Activated CD8-positive, alpha-beta T cell treated with anti-CD3 and anti-CD28 coated beads for 36 hours (primary cell): ENCODE measurements around the gene NID1. TPM values are rescaled to one million over a fixed set of nuclear protein-coding genes. Genes with fewer than 3 reads are reported as not detected.

Experiments used
- ATAC-seq: fragments of 200-7000 bp; cut with Tn5 transposase; one replicate; pipeline ENCODE4 v1.10.0; 2021; ENCODE audit warnings: mild to moderate bottlenecking, moderate library complexity
- CTCF ChIA-PET: fragments of 350-600 bp; sonication (Branson Sonifier 250); formaldehyde crosslinking; loops from one replicate; lab custom pipeline; 2021; ENCODE audit warnings: antibody characterized with exemption; lab: Charles Lee
- POLR2A ChIA-PET: fragments of 350-600 bp; sonication (Branson Sonifier 250); formaldehyde crosslinking; loops from one replicate; lab custom pipeline; 2021; ENCODE audit warnings: antibody characterized with exemption; lab: Charles Lee
- DNase-seq: peaks from one replicate; pipeline ENCODE4 v3.0.0-alpha.2; 2020
- H3K27ac Mint-ChIP-seq: one replicate; pipeline ENCODE4 v1.8.0; 2021; ENCODE audit warnings: mild to moderate bottlenecking, mixed read lengths
- H3K27me3 Mint-ChIP-seq: one replicate; pipeline ENCODE4 v1.8.0; 2021; ENCODE audit warnings: mixed read lengths
- H3K36me3 Mint-ChIP-seq: one replicate; pipeline ENCODE4 v1.8.0; 2021; ENCODE audit warnings: low read depth, mixed read lengths
- H3K4me1 Mint-ChIP-seq: one replicate; pipeline ENCODE4 v1.8.0; 2021; ENCODE audit warnings: low read depth, mixed read lengths
- H3K4me3 Mint-ChIP-seq: one replicate; pipeline ENCODE4 v1.8.0; 2021; ENCODE audit warnings: mild to moderate bottlenecking, moderate library complexity, mixed read lengths
- H3K9me3 Mint-ChIP-seq: one replicate; pipeline ENCODE4 v1.8.0; 2021; ENCODE audit warnings: mixed read lengths
- CTCF ChIP-seq: fragments of 200-600 bp; IDR thresholded peaks from one replicate; pipeline ENCODE4 v1.8.0; 2022; ENCODE audit warnings: antibody characterized with exemption, mild to moderate bottlenecking
- intact Hi-C: fragments of 100-400 bp; cut with micrococcal nuclease; formaldehyde crosslinking; loops from one replicate; pipeline ENCODE4 v1.10.0; 2022
- total RNA-seq, 2 experiments: library from RNA; stranded (reverse); gene quantifications; one replicate each; pipeline ENCODE4 v1.2.3, GENCODE V29; 2021

Gene NID1
- total RNA-seq, 2 experiments from 2014 or later, result 0.04 to 0.07 TPM

DNA sequence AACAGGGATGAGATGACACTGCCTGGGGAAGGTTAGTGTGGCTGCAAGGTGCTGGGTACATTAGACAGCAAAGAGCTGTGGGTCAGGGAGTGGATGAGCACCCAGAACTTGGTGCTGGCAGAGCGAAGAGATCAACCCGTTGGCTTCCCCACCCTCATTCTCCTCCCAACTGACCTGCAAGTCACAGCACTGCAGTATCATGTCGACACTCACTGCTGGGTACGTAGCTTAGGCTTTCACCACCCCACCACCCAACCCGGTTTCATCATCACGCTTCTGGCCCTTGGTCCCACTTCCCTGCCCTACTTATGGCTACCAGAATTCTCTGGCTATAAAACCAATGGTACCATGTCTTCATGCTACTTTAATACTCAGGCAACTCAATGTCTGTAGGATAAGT is 124.6 kb downstream of the NID1 start:
- intact Hi-C loops, result no loop called here
- Mint-ChIP-seq H3K4me3 (no peak overlapping the region), H3K27ac (no peak overlapping the region), H3K9me3 (no peaks in the 10 kb centered on the region), H3K36me3 (no peaks in the 10 kb centered on the region), H3K4me1 (peaks cover 34% of the 10 kb centered on the region), H3K27me3 (no peaks in the 10 kb centered on the region)
- no peak for TF ChIP-seq CTCF
- CTCF ChIA-PET, result interaction anchor here (1.6 to 7.7 kb wide), 2 partner anchors 32 to 83 kb away, joined by 4 to 29 read pairs; no protein-coding TSS in a partner anchor
- POLR2A ChIA-PET, result interaction anchor here (1.4 kb wide), 1 partner anchor 53 kb away, joined by 3 read pairs; no protein-coding TSS in a partner anchor
- no peak for DNase-seq
- no peak for ATAC-seq

- Mint-ChIP-seq H3K27ac (peak overlapping the region; percentile 68), H3K9me3 (no peaks in the 10 kb centered on the region), H3K27me3 (no peaks in the 10 kb centered on the region), H3K4me3 (no peak overlapping the region), H3K4me1 (peaks cover 34% of the 10 kb centered on the region), H3K36me3 (no peaks in the 10 kb centered on the region)
- CTCF ChIA-PET, result interaction anchor here (1.6 to 7.7 kb wide), 2 partner anchors 33 to 82 kb away, joined by 4 to 29 read pairs; no protein-coding TSS in a partner anchor
- no peak for DNase-seq
- POLR2A ChIA-PET, result no interaction called here
- ATAC-seq, result no peak
- no peak for TF ChIP-seq CTCF
- intact Hi-C loops, result no loop called here
Measured at GRCh38 chr1:235939480-235939775, 125.5 kb downstream of the NID1 start.

DNA sequence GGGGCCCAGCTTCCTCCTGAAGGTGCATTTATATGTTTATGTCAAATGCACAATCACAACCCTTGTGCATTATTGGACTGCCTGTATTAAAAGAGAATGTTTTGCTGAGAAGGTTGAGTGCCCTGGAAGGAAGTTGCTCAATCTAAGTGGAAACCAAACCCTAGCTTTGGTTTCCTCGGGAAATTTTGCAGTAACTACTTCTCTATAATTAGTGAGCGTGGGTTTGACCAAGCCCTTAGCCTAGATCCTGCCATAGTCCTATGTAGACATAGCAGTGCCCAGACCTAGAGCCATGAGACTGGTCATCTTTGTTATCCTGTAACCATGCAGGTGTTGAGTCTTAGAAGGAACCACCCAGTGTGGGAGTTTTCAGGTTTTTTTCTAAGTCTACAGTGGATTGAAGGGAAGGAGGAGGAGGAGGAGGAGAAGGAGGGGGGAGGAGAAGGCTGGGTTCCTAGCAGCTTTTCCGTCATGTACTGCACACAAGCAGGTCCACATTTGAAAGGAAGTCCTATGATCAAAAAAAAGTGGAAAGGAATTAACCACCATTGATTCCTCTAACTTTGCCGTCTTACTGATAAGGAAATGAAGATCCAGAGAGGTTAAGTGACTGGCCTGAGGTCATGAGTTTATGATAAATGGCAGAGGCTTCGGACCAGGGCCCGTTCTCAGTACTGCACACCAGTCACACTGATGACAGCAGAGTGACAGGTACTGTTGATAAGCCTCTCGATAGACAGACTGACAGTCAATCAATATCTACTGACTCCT is 126.0 kb downstream of the NID1 start:
- Mint-ChIP-seq H3K27ac (peak overlapping the region; percentile 68), H3K4me1 (peaks cover 37% of the 10 kb centered on the region), H3K4me3 (no peak overlapping the region), H3K9me3 (no peaks in the 10 kb centered on the region), H3K27me3 (no peaks in the 10 kb centered on the region), H3K36me3 (no peaks in the 10 kb centered on the region)
- ChIA-PET POLR2A (no interaction called here), CTCF (interaction anchor here (1.6 to 7.7 kb wide), 2 partner anchors 33 to 81 kb away, joined by 4 to 29 read pairs; no protein-coding TSS in a partner anchor)
- no peak for TF ChIP-seq CTCF
- ATAC-seq, result no peak
- no peak for DNase-seq
- intact Hi-C loops, result no loop called here

GRCh38 chr1:235937123-235937522 is 127.8 kb downstream of the NID1 start:
- no peaks in the 10 kb centered on the region for H3K27me3 Mint-ChIP-seq
- CTCF ChIA-PET, result interaction anchor here (0.7 to 7.7 kb wide), 3 partner anchors 13 to 43 kb away, joined by 3 to 29 read pairs (median 3); no protein-coding TSS in a partner anchor
- H3K4me3 Mint-ChIP-seq, result no peak overlapping the region
- DNase-seq (peak; percentile 42), ATAC-seq (peak; percentile 81)
- no peaks in the 10 kb centered on the region for H3K36me3 Mint-ChIP-seq
- POLR2A ChIA-PET, result interaction anchor here (0.7 to 1.0 kb wide), 2 partner anchors 38 to 80 kb away, joined by 3 read pairs; no protein-coding TSS in a partner anchor
- H3K27ac Mint-ChIP-seq, result peak overlapping the region; percentile 67
- TF ChIP-seq CTCF, result no peak
- intact Hi-C loops, result no loop called here
- H3K9me3 Mint-ChIP-seq, result no peaks in the 10 kb centered on the region
- peaks cover 51% of the 10 kb centered on the region for H3K4me1 Mint-ChIP-seq
